ENCODE measurements around the gene IGSF8.
"Not testable (repeated sequence)": the region's sequence is repeated elsewhere in the genome, so short reads cannot be mapped to it uniquely, and the experiment has no call there.

The IGSF8 gene

GRCh38 chr1:160116283-160117147 is 18.1 kb upstream of the IGSF8 start:
- Histone ChIP-seq H3K36me3 (ENCODE audit: control insufficient read depth in 2 of 2, insufficient read depth in 2 of 2, low read length in 2 of 2) (peaks cover 0 to 7% of the 10 kb centered on the region in 2 donors), H3K4me1 (ENCODE audit: control insufficient read depth, insufficient read depth, low read length) (peaks cover 39% of the 10 kb centered on the region), H3K4me3 (ENCODE audit: low read length in 2 of 2) (peak overlapping the region; percentile 48 to 81), H3K27ac (ENCODE audit: low read length) (peak overlapping the region; percentile 76), H3K9me3 (ENCODE audit: control insufficient read depth in 2 of 2, low read length in 2 of 2) (no peaks in the 10 kb centered on the region), H3K9ac (ENCODE audit: low read length in 2 of 2) (peak overlapping the region; percentile 68 to 77), H3K27me3 (ENCODE audit: control insufficient read depth in 1 of 2, insufficient read depth in 2 of 2, low read length in 2 of 2) (no peaks in the 10 kb centered on the region)

GRCh38 chr1:160115545-160116282 is 17.3 kb upstream of the IGSF8 start, which contains the start of gene ATP1A2:
Gene ATP1A2, plus strand, starts transcription at chr1:160115759. Its CDS starts 103 bp downstream, at chr1:160115862.
- H3K36me3 ChIP-seq (ENCODE audit: control insufficient read depth in 2 of 2, insufficient read depth in 2 of 2, low read length in 2 of 2), result no peaks in the 10 kb centered on the region
- peaks cover 39% of the 10 kb centered on the region for H3K4me1 ChIP-seq (ENCODE audit: control insufficient read depth, insufficient read depth, low read length)
- H3K9ac ChIP-seq (ENCODE audit: low read length in 2 of 2), result peak within 1 kb of the TSS; percentile 68 to 77
- H3K27me3 ChIP-seq (ENCODE audit: control insufficient read depth in 1 of 2, insufficient read depth in 2 of 2, low read length in 2 of 2), result no peaks in the 10 kb centered on the region
- no peaks in the 10 kb centered on the region for H3K9me3 ChIP-seq (ENCODE audit: control insufficient read depth in 2 of 2, low read length in 2 of 2)
- peak within 1 kb of the TSS; percentile 48 to 81 for H3K4me3 ChIP-seq (ENCODE audit: low read length in 2 of 2)
- peak within 1 kb of the TSS; percentile 76 for H3K27ac ChIP-seq (ENCODE audit: low read length)

- H3K9me3 ChIP-seq (ENCODE audit: control insufficient read depth in 2 of 2, low read length in 2 of 2), result no peaks in the 10 kb centered on the region
- no peaks in the 10 kb centered on the region for H3K36me3 ChIP-seq (ENCODE audit: control insufficient read depth in 2 of 2, insufficient read depth in 2 of 2, low read length in 2 of 2)
- H3K4me1 ChIP-seq (ENCODE audit: control insufficient read depth, insufficient read depth, low read length), result peaks cover 42% of the 10 kb centered on the region
- no peaks in the 10 kb centered on the region for H3K27me3 ChIP-seq (ENCODE audit: control insufficient read depth in 1 of 2, insufficient read depth in 2 of 2, low read length in 2 of 2)
- no peak overlapping the region for H3K4me3 ChIP-seq (ENCODE audit: low read length in 2 of 2)
- no peak overlapping the region for H3K9ac ChIP-seq (ENCODE audit: low read length in 2 of 2)
- peak overlapping the region; percentile 76 for H3K27ac ChIP-seq (ENCODE audit: low read length)
These were observed 15.7 kb upstream of the IGSF8 start for GRCh38 chr1:160114085-160114484.

- Histone ChIP-seq H3K36me3 (ENCODE audit: control insufficient read depth in 2 of 2, insufficient read depth in 2 of 2, low read length in 2 of 2) (no peaks in the 10 kb centered on the region), H3K27me3 (ENCODE audit: control insufficient read depth in 1 of 2, insufficient read depth in 2 of 2, low read length in 2 of 2) (no peaks in the 10 kb centered on the region), H3K4me1 (ENCODE audit: control insufficient read depth, insufficient read depth, low read length) (peaks cover 37% of the 10 kb centered on the region), H3K4me3 (ENCODE audit: low read length in 2 of 2) (no peak overlapping the region), H3K9me3 (ENCODE audit: control insufficient read depth in 2 of 2, low read length in 2 of 2) (no peaks in the 10 kb centered on the region), H3K9ac (ENCODE audit: low read length in 2 of 2) (no peak overlapping the region), H3K27ac (ENCODE audit: low read length) (no peak overlapping the region)
These were observed 15.0 kb upstream of the IGSF8 start for GRCh38 chr1:160113407-160113806.

- Histone ChIP-seq H3K9ac (ENCODE audit: low read length in 2 of 2) (no peak overlapping the region), H3K4me3 (ENCODE audit: low read length in 2 of 2) (no peak overlapping the region), H3K4me1 (ENCODE audit: control insufficient read depth, insufficient read depth, low read length) (peaks cover 30% of the 10 kb centered on the region)
These were observed 13.9 kb upstream of the IGSF8 start for GRCh38 chr1:160112357-160112756.

GRCh38 chr1:160111462-160111861 is 13.0 kb upstream of the IGSF8 start:
- not testable (repeated sequence) for H3K36me3 ChIP-seq (ENCODE audit: control insufficient read depth in 2 of 2, insufficient read depth in 2 of 2, low read length in 2 of 2); H3K4me3 ChIP-seq (ENCODE audit: low read length in 2 of 2); H3K9me3 ChIP-seq (ENCODE audit: control insufficient read depth in 2 of 2, low read length in 2 of 2); H3K27me3 ChIP-seq (ENCODE audit: control insufficient read depth in 1 of 2, insufficient read depth in 2 of 2, low read length in 2 of 2); H3K27ac ChIP-seq (ENCODE audit: low read length); H3K9ac ChIP-seq (ENCODE audit: low read length in 2 of 2)
- H3K4me1 ChIP-seq (ENCODE audit: control insufficient read depth, insufficient read depth, low read length), result peaks cover 22% of the 10 kb centered on the region

More at GRCh38 chr1:160112357-160112756, 13.9 kb upstream of the IGSF8 start:
- Histone ChIP-seq H3K27ac (ENCODE audit: low read length) (no peak overlapping the region), H3K27me3 (ENCODE audit: control insufficient read depth in 1 of 2, insufficient read depth in 2 of 2, low read length in 2 of 2) (no peaks in the 10 kb centered on the region), H3K36me3 (ENCODE audit: control insufficient read depth in 2 of 2, insufficient read depth in 2 of 2, low read length in 2 of 2) (no peaks in the 10 kb centered on the region), H3K9me3 (ENCODE audit: control insufficient read depth in 2 of 2, low read length in 2 of 2) (no peaks in the 10 kb centered on the region)

- no peaks in the 10 kb centered on the region for H3K36me3 ChIP-seq (ENCODE audit: control insufficient read depth in 2 of 2, insufficient read depth in 2 of 2, low read length in 2 of 2)
- H3K9ac ChIP-seq (ENCODE audit: low read length in 2 of 2), result no peak overlapping the region
- no peak overlapping the region for H3K27ac ChIP-seq (ENCODE audit: low read length)
- H3K4me3 ChIP-seq (ENCODE audit: low read length in 2 of 2), result no peak overlapping the region
- H3K27me3 ChIP-seq (ENCODE audit: control insufficient read depth in 1 of 2, insufficient read depth in 2 of 2, low read length in 2 of 2), result no peaks in the 10 kb centered on the region
- H3K9me3 ChIP-seq (ENCODE audit: control insufficient read depth in 2 of 2, low read length in 2 of 2), result no peaks in the 10 kb centered on the region
- peaks cover 13% of the 10 kb centered on the region for H3K4me1 ChIP-seq (ENCODE audit: control insufficient read depth, insufficient read depth, low read length)
These were observed 11.3 kb upstream of the IGSF8 start for GRCh38 chr1:160109686-160110085.

- Histone ChIP-seq H3K36me3 (ENCODE audit: control insufficient read depth in 2 of 2, insufficient read depth in 2 of 2, low read length in 2 of 2) (no peaks in the 10 kb centered on the region), H3K27ac (ENCODE audit: low read length) (no peak overlapping the region), H3K9ac (ENCODE audit: low read length in 2 of 2) (no peak overlapping the region), H3K4me3 (ENCODE audit: low read length in 2 of 2) (no peak overlapping the region), H3K4me1 (ENCODE audit: control insufficient read depth, insufficient read depth, low read length) (peaks cover 19% of the 10 kb centered on the region), H3K27me3 (ENCODE audit: control insufficient read depth in 1 of 2, insufficient read depth in 2 of 2, low read length in 2 of 2) (no peaks in the 10 kb centered on the region), H3K9me3 (ENCODE audit: control insufficient read depth in 2 of 2, low read length in 2 of 2) (no peaks in the 10 kb centered on the region)
These were observed 10.7 kb upstream of the IGSF8 start for GRCh38 chr1:160108888-160109662.

GRCh38 chr1:160107512-160107911 is 9.1 kb upstream of the IGSF8 start:
- Histone ChIP-seq H3K27me3 (ENCODE audit: control insufficient read depth in 1 of 2, insufficient read depth in 2 of 2, low read length in 2 of 2) (no peaks in the 10 kb centered on the region), H3K9ac (ENCODE audit: low read length in 2 of 2) (no peak overlapping the region), H3K27ac (ENCODE audit: low read length) (no peak overlapping the region), H3K36me3 (ENCODE audit: control insufficient read depth in 2 of 2, insufficient read depth in 2 of 2, low read length in 2 of 2) (no peaks in the 10 kb centered on the region), H3K4me3 (ENCODE audit: low read length in 2 of 2) (no peak overlapping the region), H3K9me3 (ENCODE audit: control insufficient read depth in 2 of 2, low read length in 2 of 2) (no peaks in the 10 kb centered on the region), H3K4me1 (ENCODE audit: control insufficient read depth, insufficient read depth, low read length) (peaks cover 26% of the 10 kb centered on the region)

- H3K27me3 ChIP-seq (ENCODE audit: control insufficient read depth in 1 of 2, insufficient read depth in 2 of 2, low read length in 2 of 2), result no peaks in the 10 kb centered on the region
- no peaks in the 10 kb centered on the region for H3K36me3 ChIP-seq (ENCODE audit: control insufficient read depth in 2 of 2, insufficient read depth in 2 of 2, low read length in 2 of 2)
- no peak overlapping the region for H3K9ac ChIP-seq (ENCODE audit: low read length in 2 of 2)
- no peaks in the 10 kb centered on the region for H3K9me3 ChIP-seq (ENCODE audit: control insufficient read depth in 2 of 2, low read length in 2 of 2)
- H3K4me1 ChIP-seq (ENCODE audit: control insufficient read depth, insufficient read depth, low read length), result peaks cover 43% of the 10 kb centered on the region
- peak overlapping the region; percentile 49 for H3K27ac ChIP-seq (ENCODE audit: low read length)
- no peak overlapping the region for H3K4me3 ChIP-seq (ENCODE audit: low read length in 2 of 2)
These were observed 6.7 kb upstream of the IGSF8 start for GRCh38 chr1:160105155-160105554.
